ENCODE results near the gene LARP4B. TPM values are rescaled to one million over a fixed set of nuclear protein-coding genes. Genes with fewer than 3 reads are reported as not detected.
A peak's percentile ranks its signal among the peaks of the same experiment; 100 is the strongest.

Gene LARP4B
- total RNA-seq, 4 donors from 2014 or later = 17.4 to 76.8 (median 32.2) TPM

GRCh38 chr10:785861-786214 lies 145.7 kb downstream of the LARP4B start:
- Histone ChIP-seq H3K9me3 (no peaks in the 10 kb centered on the region), H3K27me3 (no peaks in the 10 kb centered on the region), H3K4me1 (peaks cover 0 to 9% of the 10 kb centered on the region in 2 donors), H3K27ac (no peak overlapping the region), H3K4me3 (no peak overlapping the region), H3K36me3 (no peaks in the 10 kb centered on the region)
- TF ChIP-seq CTCF (IDR thresholded peaks at IDR 0.05) (no peak), POLR2A (IDR thresholded peaks at IDR 0.05) (no peak)
- no peak for DNase-seq
- intact Hi-C loops (cut with DNase I; ENCODE audit: low total_unique reads) = loop anchor here (5.0 kb wide), 1 partner anchor 274 kb away; no protein-coding TSS in a partner anchor

GRCh38 chr10:785089-785860 lies 146.2 kb downstream of the LARP4B start:
- Histone ChIP-seq H3K27ac (no peak overlapping the region), H3K4me1 (peaks cover 0 to 9% of the 10 kb centered on the region in 2 donors), H3K36me3 (no peaks in the 10 kb centered on the region), H3K9me3 (no peaks in the 10 kb centered on the region), H3K4me3 (no peak overlapping the region), H3K27me3 (no peaks in the 10 kb centered on the region)
- no peak for TF ChIP-seq POLR2A (IDR thresholded peaks at IDR 0.05)
- TF ChIP-seq CTCF (IDR thresholded peaks at IDR 0.05) = no peak
- intact Hi-C loops (cut with DNase I; ENCODE audit: low total_unique reads) = loop anchor here (5.0 kb wide), 1 partner anchor 273 kb away; no protein-coding TSS in a partner anchor
- DNase-seq = no peak

GRCh38 chr10:784403-785088 lies 147.0 kb downstream of the LARP4B start:
- H3K27me3 ChIP-seq = no peaks in the 10 kb centered on the region
- peak in 1 of 2 donors; percentile 60 for DNase-seq
- intact Hi-C loops (cut with DNase I; ENCODE audit: low total_unique reads) = loop anchor here (5.0 kb wide), 1 partner anchor 272 kb away; no protein-coding TSS in a partner anchor
- H3K36me3 ChIP-seq = no peaks in the 10 kb centered on the region
- no peaks in the 10 kb centered on the region for H3K9me3 ChIP-seq
- no peak overlapping the region for H3K27ac ChIP-seq
- peak overlapping the region; percentile 3 to 18 for H3K4me3 ChIP-seq
- TF ChIP-seq POLR2A (IDR thresholded peaks at IDR 0.05) = no peak
- no peak for TF ChIP-seq CTCF (IDR thresholded peaks at IDR 0.05)
- peaks cover 0 to 5% of the 10 kb centered on the region in 2 donors for H3K4me1 ChIP-seq

- intact Hi-C loops (cut with DNase I; ENCODE audit: low total_unique reads) = no loop called here
- no peaks in the 10 kb centered on the region for H3K9me3 ChIP-seq
- no peaks in the 10 kb centered on the region for H3K27me3 ChIP-seq
- no peak for DNase-seq
- no peaks in the 10 kb centered on the region for H3K4me1 ChIP-seq
- no peak overlapping the region for H3K4me3 ChIP-seq
- TF ChIP-seq POLR2A (IDR thresholded peaks at IDR 0.05) (no peak), CTCF (IDR thresholded peaks at IDR 0.05) (no peak)
- H3K36me3 ChIP-seq = no peaks in the 10 kb centered on the region
- H3K27ac ChIP-seq = no peak overlapping the region
Measured at GRCh38 chr10:782751-783648, 148.5 kb downstream of the LARP4B start.

All from uterus (tissue), 4 donors.